ENCODE measurements around the gene MICAL2.

The MICAL2 gene

GRCh38 chr11:12198251-12199222 lies 88.1 kb downstream of the MICAL2 start:
- Histone ChIP-seq H3K14ac (ENCODE audit: low read length) (no peak overlapping the region), H2BK12ac (ENCODE audit: low read length) (no peak overlapping the region)

GRCh38 chr11:12199231-12199948 lies 89.0 kb downstream of the MICAL2 start:
- Histone ChIP-seq H4K12ac (ENCODE audit: low read depth, low read length) (no peak overlapping the region), H3K9me3 (ENCODE audit: insufficient read depth, low read depth, low read length) (peaks cover 2% of the 10 kb centered on the region), H3K14ac (ENCODE audit: low read length) (peak overlapping the region; percentile 82), H3K36me3 (ENCODE audit: control insufficient read depth in 1 of 2, insufficient read depth in 2 of 2, low read length in 2 of 2) (no peaks in the 10 kb centered on the region), H2AFZ (ENCODE audit: insufficient read depth, low read length, poor library complexity) (peak overlapping the region; percentile 32), H3K4me1 (ENCODE audit: control insufficient read depth in 1 of 2, insufficient read depth in 2 of 2, low read length in 2 of 2) (peaks cover 28 to 31% of the 10 kb centered on the region in 2 experiments), H3K18ac (ENCODE audit: low read length) (peak overlapping the region; percentile 74), H3K4ac (ENCODE audit: low read depth, low read length) (peak overlapping the region; percentile 77), H4K91ac (ENCODE audit: low read depth, low read length) (peak overlapping the region; percentile 98), H3K4me2 (ENCODE audit: low read length) (no peak overlapping the region), H4K8ac (ENCODE audit: low read depth, low read length) (peak overlapping the region; percentile 83), H2BK12ac (ENCODE audit: low read length) (peak overlapping the region; percentile 90), H3K79me1 (ENCODE audit: low read length) (peaks cover 23% of the 10 kb centered on the region), H3K9ac (ENCODE audit: low read length) (no peak overlapping the region), H2AK5ac (ENCODE audit: low read length) (peak overlapping the region; percentile 96), H3K23ac (ENCODE audit: low read length) (no peak overlapping the region), H3K4me3 (ENCODE audit: low read depth, low read length) (no peak overlapping the region), H3K27me3 (ENCODE audit: insufficient read depth, low read length) (no peaks in the 10 kb centered on the region), H2BK120ac (ENCODE audit: insufficient read depth, low read length, poor library complexity) (peak overlapping the region; percentile 92), H3K27ac (ENCODE audit: low read depth, low read length) (peak overlapping the region; percentile 84), H3K79me2 (ENCODE audit: control insufficient read depth, insufficient read depth, low read length, poor library complexity) (peaks cover 5% of the 10 kb centered on the region), H2BK5ac (ENCODE audit: low read depth, low read length, poor library complexity) (peak overlapping the region; percentile 92)
- WGBS (ENCODE audit: extremely low coverage, insufficient coverage, insufficient read length): no CpG with 5 or more reads among the region's 13 CpGs
- no peak for DNase-seq

More at GRCh38 chr11:12198251-12199222, 88.1 kb downstream of the MICAL2 start:
- H3K27ac ChIP-seq (ENCODE audit: low read depth, low read length): no peak overlapping the region
- H2AFZ ChIP-seq (ENCODE audit: insufficient read depth, low read length, poor library complexity): no peak overlapping the region
- H3K9me3 ChIP-seq (ENCODE audit: insufficient read depth, low read depth, low read length): peaks cover 2% of the 10 kb centered on the region
- H4K12ac ChIP-seq (ENCODE audit: low read depth, low read length): no peak overlapping the region
- peaks cover 19% of the 10 kb centered on the region for H3K79me1 ChIP-seq (ENCODE audit: low read length)
- H4K8ac ChIP-seq (ENCODE audit: low read depth, low read length): no peak overlapping the region
- no peak overlapping the region for H2BK5ac ChIP-seq (ENCODE audit: low read depth, low read length, poor library complexity)
- H3K4me3 ChIP-seq (ENCODE audit: low read depth, low read length): no peak overlapping the region
- H3K79me2 ChIP-seq (ENCODE audit: control insufficient read depth, insufficient read depth, low read length, poor library complexity): peaks cover 5% of the 10 kb centered on the region
- H3K4me2 ChIP-seq (ENCODE audit: low read length): no peak overlapping the region
- no peak overlapping the region for H3K18ac ChIP-seq (ENCODE audit: low read length)
- peak overlapping the region; percentile 22 for H4K91ac ChIP-seq (ENCODE audit: low read depth, low read length)
- H3K4ac ChIP-seq (ENCODE audit: low read depth, low read length): no peak overlapping the region
- WGBS (ENCODE audit: extremely low coverage, insufficient coverage, insufficient read length): no CpG with 5 or more reads among the region's 8 CpGs
- H2BK120ac ChIP-seq (ENCODE audit: insufficient read depth, low read length, poor library complexity): peak overlapping the region; percentile 6
- DNase-seq: no peak
- H3K23ac ChIP-seq (ENCODE audit: low read length): no peak overlapping the region
- peaks cover 28 to 31% of the 10 kb centered on the region in 2 experiments for H3K4me1 ChIP-seq (ENCODE audit: control insufficient read depth in 1 of 2, insufficient read depth in 2 of 2, low read length in 2 of 2)
- no peaks in the 10 kb centered on the region for H3K36me3 ChIP-seq (ENCODE audit: control insufficient read depth in 1 of 2, insufficient read depth in 2 of 2, low read length in 2 of 2)
- peak overlapping the region; percentile 13 for H2AK5ac ChIP-seq (ENCODE audit: low read length)
- no peak overlapping the region for H3K9ac ChIP-seq (ENCODE audit: low read length)
- H3K27me3 ChIP-seq (ENCODE audit: insufficient read depth, low read length): no peaks in the 10 kb centered on the region

GRCh38 chr11:12200279-12200990 lies 90.0 kb downstream of the MICAL2 start:
- peak overlapping the region; percentile 96 for H2AK5ac ChIP-seq (ENCODE audit: low read length)
- peak overlapping the region; percentile 32 for H2AFZ ChIP-seq (ENCODE audit: insufficient read depth, low read length, poor library complexity)
- H3K79me2 ChIP-seq (ENCODE audit: control insufficient read depth, insufficient read depth, low read length, poor library complexity): peaks cover 5% of the 10 kb centered on the region
- peak overlapping the region; percentile 82 for H3K14ac ChIP-seq (ENCODE audit: low read length)
- peak overlapping the region; percentile 84 for H3K27ac ChIP-seq (ENCODE audit: low read depth, low read length)
- H4K91ac ChIP-seq (ENCODE audit: low read depth, low read length): peak overlapping the region; percentile 98
- H3K9me3 ChIP-seq (ENCODE audit: insufficient read depth, low read depth, low read length): peaks cover 2% of the 10 kb centered on the region
- WGBS (ENCODE audit: extremely low coverage, insufficient coverage, insufficient read length): no CpG with 5 or more reads among the region's 14 CpGs
- H3K4me2 ChIP-seq (ENCODE audit: low read length): no peak overlapping the region
- peak overlapping the region; percentile 92 for H2BK120ac ChIP-seq (ENCODE audit: insufficient read depth, low read length, poor library complexity)
- H3K4me3 ChIP-seq (ENCODE audit: low read depth, low read length): no peak overlapping the region
- H3K4me1 ChIP-seq (ENCODE audit: control insufficient read depth in 1 of 2, insufficient read depth in 2 of 2, low read length in 2 of 2): peaks cover 28 to 34% of the 10 kb centered on the region in 2 experiments
- no peak overlapping the region for H3K9ac ChIP-seq (ENCODE audit: low read length)
- H4K8ac ChIP-seq (ENCODE audit: low read depth, low read length): peak overlapping the region; percentile 83
- no peaks in the 10 kb centered on the region for H3K27me3 ChIP-seq (ENCODE audit: insufficient read depth, low read length)
- H2BK5ac ChIP-seq (ENCODE audit: low read depth, low read length, poor library complexity): peak overlapping the region; percentile 92
- no peaks in the 10 kb centered on the region for H3K36me3 ChIP-seq (ENCODE audit: control insufficient read depth in 1 of 2, insufficient read depth in 2 of 2, low read length in 2 of 2)
- peak overlapping the region; percentile 46 for H4K12ac ChIP-seq (ENCODE audit: low read depth, low read length)
- no peak overlapping the region for H3K23ac ChIP-seq (ENCODE audit: low read length)
- peak overlapping the region; percentile 90 for H2BK12ac ChIP-seq (ENCODE audit: low read length)
- H3K79me1 ChIP-seq (ENCODE audit: low read length): peaks cover 23% of the 10 kb centered on the region
- H3K4ac ChIP-seq (ENCODE audit: low read depth, low read length): peak overlapping the region; percentile 77
- DNase-seq: peak; percentile 72 to 76
- peak overlapping the region; percentile 74 for H3K18ac ChIP-seq (ENCODE audit: low read length)

Data from trophoblast cell (in vitro differentiated cells and primary cell).